Trophoblast cell (in vitro differentiated cells and primary cell): ENCODE results near the gene SMIM23.

ENCODE experiments used
- DNase-seq, 2 donors: peaks; one replicate each; pipeline ENCODE4 v3.0.0-alpha.2; 2016
- H2AFZ ChIP-seq: 2 replicates; pipeline ENCODE4 v1.6.1; 2013; ENCODE audit warnings: low read length, moderate library complexity, mild to moderate bottlenecking; ENCODE audit not compliant: insufficient read depth, poor library complexity
- H2AK5ac ChIP-seq: 2 replicates; pipeline ENCODE4 v1.6.1; 2013; ENCODE audit warnings: mild to moderate bottlenecking, low read length
- H2BK120ac ChIP-seq: 2 replicates; pipeline ENCODE4 v1.6.1; 2013; ENCODE audit warnings: low read length, mild to moderate bottlenecking, moderate library complexity; ENCODE audit not compliant: insufficient read depth, poor library complexity
- H2BK12ac ChIP-seq: 2 replicates; pipeline ENCODE4 v1.6.1; 2013; ENCODE audit warnings: mild to moderate bottlenecking, low read length, moderate library complexity
- H2BK5ac ChIP-seq: 2 replicates; pipeline ENCODE4 v1.6.1; 2013; ENCODE audit warnings: low read length, low read depth, moderate library complexity, mild to moderate bottlenecking; ENCODE audit not compliant: poor library complexity
- H3K14ac ChIP-seq: 2 replicates; pipeline ENCODE4 v1.6.1; 2013; ENCODE audit warnings: mild to moderate bottlenecking, low read length
- H3K18ac ChIP-seq: 2 replicates; pipeline ENCODE4 v1.6.1; 2013; ENCODE audit warnings: mild to moderate bottlenecking, low read length
- H3K23ac ChIP-seq: 2 replicates; pipeline ENCODE4 v1.6.1; 2013; ENCODE audit warnings: low read length
- H3K27ac ChIP-seq: 2 replicates; pipeline ENCODE4 v1.5.1; 2013; ENCODE audit warnings: low read depth, mild to moderate bottlenecking, inconsistent platforms, low read length, moderate library complexity
- H3K27me3 ChIP-seq: 2 replicates; pipeline ENCODE4 v1.6.1; 2013; ENCODE audit warnings: inconsistent platforms, mild to moderate bottlenecking, low read length, moderate library complexity; ENCODE audit not compliant: insufficient read depth
- H3K36me3 ChIP-seq, 2 experiments: 1 replicate in 1 of 2; 2 replicates in 1 of 2; pipeline ENCODE4 v1.6.1; 2013; ENCODE audit warnings: low read length in 2 of 2, mild to moderate bottlenecking in 2 of 2, moderate library complexity in 1 of 2; ENCODE audit not compliant: insufficient read depth in 2 of 2, control insufficient read depth in 1 of 2
- H3K4ac ChIP-seq: 2 replicates; pipeline ENCODE4 v1.6.1; 2013; ENCODE audit warnings: low read depth, mild to moderate bottlenecking, low read length, moderate library complexity
- H3K4me1 ChIP-seq, 2 experiments: 1 replicate in 1 of 2; 2 replicates in 1 of 2; pipeline ENCODE4 v1.6.1; 2013; ENCODE audit warnings: low read length in 2 of 2, mild to moderate bottlenecking in 2 of 2, moderate library complexity in 1 of 2; ENCODE audit not compliant: insufficient read depth in 2 of 2, control insufficient read depth in 1 of 2
- H3K4me2 ChIP-seq: 2 replicates; pipeline ENCODE4 v1.6.1; 2013; ENCODE audit warnings: inconsistent platforms, mild to moderate bottlenecking, low read length, moderate library complexity
- H3K4me3 ChIP-seq: 2 replicates; pipeline ENCODE4 v1.5.1; 2013; ENCODE audit warnings: mild to moderate bottlenecking, low read depth, low read length, inconsistent platforms
- H3K79me1 ChIP-seq: one replicate; pipeline ENCODE4 v1.6.1; 2013; ENCODE audit warnings: low read length
- H3K79me2 ChIP-seq: 2 replicates; pipeline ENCODE4 v1.6.1; 2013; ENCODE audit warnings: low read length, mild to moderate bottlenecking; ENCODE audit not compliant: control insufficient read depth, insufficient read depth, poor library complexity
- H3K9ac ChIP-seq: 2 replicates; pipeline ENCODE4 v1.6.1; 2013; ENCODE audit warnings: mild to moderate bottlenecking, low read length
- H3K9me3 ChIP-seq: 2 replicates; pipeline ENCODE4 v1.6.1; 2013; ENCODE audit warnings: low read depth, mild to moderate bottlenecking, control low read depth, inconsistent platforms, low read length; ENCODE audit not compliant: insufficient read depth
- H4K12ac ChIP-seq: 2 replicates; pipeline ENCODE4 v1.6.1; 2013; ENCODE audit warnings: low read depth, mild to moderate bottlenecking, low read length, moderate library complexity
- H4K8ac ChIP-seq: 2 replicates; pipeline ENCODE4 v1.6.1; 2013; ENCODE audit warnings: low read depth, mild to moderate bottlenecking, low read length, moderate library complexity
- H4K91ac ChIP-seq: one replicate; pipeline ENCODE4 v1.6.1; 2013; ENCODE audit warnings: low read depth, mild to moderate bottlenecking, low read length, moderate library complexity
- WGBS: extraction: QIAGEN DNeasy Blood & Tissue Kit; methylation state at CpG from one replicate; pipeline ENCODE4 v1.1.7; 2013; ENCODE audit warnings: missing lambda C conversion rate; ENCODE audit not compliant: insufficient read length, insufficient coverage; ENCODE audit errors: extremely low coverage; 5-methylcytosine and 5-hydroxymethylcytosine counted together

The SMIM23 gene

DNA sequence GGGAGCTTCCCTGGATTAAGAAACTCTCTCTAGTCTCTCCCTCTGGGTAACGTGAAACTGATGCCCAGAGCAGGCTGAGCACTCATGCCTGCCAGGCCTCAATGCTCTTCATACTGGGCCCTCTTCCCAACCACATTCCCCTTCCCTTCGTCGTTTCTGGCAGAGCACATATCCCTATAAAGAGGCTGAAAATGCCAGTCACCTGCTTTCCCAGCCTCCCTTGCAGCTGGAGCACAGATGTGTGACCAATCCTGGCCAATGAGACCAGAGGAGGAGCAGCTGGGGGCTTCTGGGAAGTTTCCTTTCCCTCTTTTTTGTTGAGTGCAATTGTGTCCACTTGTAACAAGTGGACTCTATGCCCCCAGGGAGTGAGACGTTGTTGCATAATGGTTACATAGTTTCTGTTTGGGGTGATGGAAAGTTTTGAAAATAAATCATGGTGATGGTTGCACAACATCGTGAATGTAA is 30.2 kb upstream of the SMIM23 start:
- Histone ChIP-seq H2BK120ac (no peak overlapping the region), H2AK5ac (no peak overlapping the region), H4K8ac (no peak overlapping the region), H3K27me3 (no peaks in the 10 kb centered on the region), H3K23ac (no peak overlapping the region), H3K79me2 (no peaks in the 10 kb centered on the region), H3K4ac (no peak overlapping the region), H3K4me1 (no peaks in the 10 kb centered on the region), H2AFZ (no peak overlapping the region), H4K91ac (no peak overlapping the region), H3K14ac (no peak overlapping the region), H2BK5ac (no peak overlapping the region), H3K36me3 (no peaks in the 10 kb centered on the region), H3K27ac (no peak overlapping the region), H3K79me1 (no peaks in the 10 kb centered on the region), H3K9ac (no peak overlapping the region), H3K18ac (no peak overlapping the region), H4K12ac (no peak overlapping the region), H3K4me2 (no peak overlapping the region), H3K9me3 (no peaks in the 10 kb centered on the region), H2BK12ac (no peak overlapping the region), H3K4me3 (no peak overlapping the region)
- WGBS: no CpG with 5 or more reads among the region's 5 CpGs
- DNase-seq: peak in 1 of 2 donors; percentile 29

DNA sequence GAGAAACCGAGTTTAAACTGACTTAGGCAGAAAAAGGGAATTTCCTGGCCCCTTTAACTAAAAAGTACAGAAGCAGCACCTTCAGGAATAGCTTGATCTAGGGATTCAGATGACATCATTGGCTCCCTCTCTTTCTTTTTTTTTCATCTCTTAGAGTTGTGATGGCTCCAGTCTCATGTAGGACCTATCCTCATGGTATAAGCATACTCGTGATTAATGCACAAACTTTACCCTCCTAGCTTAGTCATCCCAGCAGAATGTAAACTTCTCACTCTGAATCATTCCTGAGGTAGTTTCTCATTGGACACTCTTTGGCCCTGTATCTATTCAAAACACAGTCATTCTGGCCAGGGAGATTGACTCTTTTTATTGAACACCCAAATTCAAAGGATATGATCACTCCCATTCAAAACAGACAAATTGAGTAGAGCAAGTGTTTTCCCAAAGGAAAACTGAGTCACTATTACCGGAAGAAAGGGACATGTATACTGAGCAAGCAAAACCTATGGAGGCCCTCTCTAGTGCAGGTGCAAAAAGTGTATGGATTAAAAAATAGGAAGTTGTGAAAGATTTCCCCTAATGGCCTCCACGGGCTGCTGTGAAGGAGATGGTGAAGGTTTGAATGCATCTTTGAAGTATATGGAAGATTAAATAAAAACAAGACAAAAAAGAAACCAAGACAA is 27.6 kb upstream of the SMIM23 start:
- Histone ChIP-seq H3K27ac (no peak overlapping the region), H3K4ac (no peak overlapping the region), H2AK5ac (no peak overlapping the region), H3K79me1 (no peaks in the 10 kb centered on the region), H4K12ac (no peak overlapping the region), H2BK5ac (no peak overlapping the region), H3K36me3 (no peaks in the 10 kb centered on the region), H3K4me3 (no peak overlapping the region), H3K14ac (no peak overlapping the region), H3K4me1 (no peaks in the 10 kb centered on the region), H3K4me2 (no peak overlapping the region), H2AFZ (no peak overlapping the region), H3K9me3 (no peaks in the 10 kb centered on the region), H3K23ac (no peak overlapping the region), H4K91ac (no peak overlapping the region), H4K8ac (no peak overlapping the region), H3K18ac (no peak overlapping the region), H3K9ac (no peak overlapping the region), H3K79me2 (no peaks in the 10 kb centered on the region), H3K27me3 (no peaks in the 10 kb centered on the region), H2BK120ac (no peak overlapping the region), H2BK12ac (no peak overlapping the region)
- whole genome bisulfite sequencing: no CpG with 5 or more reads among the region's 4 CpGs
- DNase-seq: peak; percentile 45 to 86

DNA sequence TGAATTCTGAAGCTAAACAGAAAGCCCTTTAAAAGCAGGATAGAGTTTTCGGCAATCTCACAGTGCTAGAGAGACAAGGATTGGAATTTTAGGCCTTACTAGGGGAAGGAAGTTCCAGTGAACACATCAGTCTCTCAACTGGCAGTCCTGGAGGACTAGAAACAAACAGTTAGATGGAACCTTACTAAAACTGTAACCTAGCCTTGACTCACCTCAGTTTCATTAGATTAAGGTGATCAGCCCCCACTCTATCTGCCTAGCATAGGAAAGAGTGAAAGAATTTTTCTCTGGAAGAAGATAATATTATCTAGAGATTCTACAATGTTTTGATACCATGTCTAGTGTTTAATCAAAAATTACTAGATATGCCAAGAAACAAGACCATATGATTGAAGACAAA is 25.8 kb upstream of the SMIM23 start:
- Histone ChIP-seq H3K4me2 (no peak overlapping the region), H3K27ac (no peak overlapping the region), H4K12ac (no peak overlapping the region), H2BK5ac (no peak overlapping the region), H2AFZ (no peak overlapping the region), H3K79me1 (no peaks in the 10 kb centered on the region), H3K23ac (no peak overlapping the region), H3K4ac (no peak overlapping the region), H3K4me3 (no peak overlapping the region), H4K91ac (no peak overlapping the region), H3K79me2 (no peaks in the 10 kb centered on the region), H2BK120ac (no peak overlapping the region), H3K4me1 (no peaks in the 10 kb centered on the region), H3K36me3 (no peaks in the 10 kb centered on the region), H3K27me3 (no peaks in the 10 kb centered on the region), H4K8ac (no peak overlapping the region), H3K9ac (no peak overlapping the region), H3K9me3 (no peaks in the 10 kb centered on the region), H2BK12ac (no peak overlapping the region), H3K14ac (no peak overlapping the region), H2AK5ac (no peak overlapping the region), H3K18ac (no peak overlapping the region)
- WGBS: no CpG with 5 or more reads among the region's 1 CpG
- DNase-seq: no peak

DNA sequence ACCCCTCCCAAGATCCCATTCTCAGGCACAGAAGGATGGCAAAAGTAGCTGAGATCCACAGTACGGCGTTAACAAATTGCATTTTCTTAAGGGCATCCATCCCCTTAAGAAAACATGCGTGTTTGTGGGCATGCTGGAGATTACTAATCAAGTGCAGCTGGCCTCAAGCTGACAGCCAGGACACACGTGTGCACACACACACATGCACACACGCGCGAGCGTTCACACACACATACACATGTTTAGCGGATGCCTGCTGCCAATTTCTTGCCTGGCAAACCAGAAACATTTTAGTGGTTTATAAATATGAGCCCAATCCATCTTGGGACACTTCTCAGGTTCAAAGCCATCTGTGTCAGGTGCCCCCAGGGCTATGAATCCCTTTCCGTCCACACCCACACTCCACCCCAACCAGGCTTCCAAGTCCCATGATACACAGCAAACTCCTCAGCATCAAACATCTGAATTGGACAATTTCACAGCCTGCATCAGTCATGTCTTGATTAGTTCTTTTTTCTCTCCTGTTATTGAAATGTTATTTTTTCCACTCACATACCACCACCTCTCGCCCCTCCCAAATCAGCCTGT is 23.5 kb upstream of the SMIM23 start:
- no peaks in the 10 kb centered on the region for H3K36me3 ChIP-seq
- H2BK12ac ChIP-seq: no peak overlapping the region
- H3K4me2 ChIP-seq: no peak overlapping the region
- no peak overlapping the region for H2AFZ ChIP-seq
- H4K91ac ChIP-seq: no peak overlapping the region
- H3K14ac ChIP-seq: no peak overlapping the region
- H4K8ac ChIP-seq: no peak overlapping the region
- DNase-seq: no peak
- no peak overlapping the region for H4K12ac ChIP-seq
- no peak overlapping the region for H3K18ac ChIP-seq
- no peaks in the 10 kb centered on the region for H3K4me1 ChIP-seq
- H3K27ac ChIP-seq: no peak overlapping the region
- no peak overlapping the region for H2BK120ac ChIP-seq
- no peaks in the 10 kb centered on the region for H3K79me1 ChIP-seq
- H3K9me3 ChIP-seq: no peaks in the 10 kb centered on the region
- H2AK5ac ChIP-seq: no peak overlapping the region
- H3K79me2 ChIP-seq: no peaks in the 10 kb centered on the region
- H3K4me3 ChIP-seq: no peak overlapping the region
- no CpG with 5 or more reads among the region's 11 CpGs for WGBS
- no peak overlapping the region for H2BK5ac ChIP-seq
- H3K27me3 ChIP-seq: no peaks in the 10 kb centered on the region
- no peak overlapping the region for H3K4ac ChIP-seq
- no peak overlapping the region for H3K23ac ChIP-seq
- H3K9ac ChIP-seq: peak overlapping the region; percentile 43
